Embryonic facial prominence (tissue), 1 donor: ENCODE data around the gene SERPINF2.
"Not testable (repeated sequence)": the region's sequence is repeated elsewhere in the genome, so short reads cannot be mapped to it uniquely, and the experiment has no call there.

Source experiments
- DNase-seq: peaks from one replicate; pipeline ENCODE4 v3.0.0-alpha.2; 2016; ENCODE audit errors: extremely low spot score

SERPINF2 gene

GRCh38 chr17:1742371-1743087 is at the start of gene SERPINF2:
SERPINF2 (plus strand) TSS chr17:1742871; CDS start chr17:1744996, 2,125 bp downstream.
- no peak for DNase-seq

GRCh38 chr17:1693339-1693738 is 49.3 kb upstream of the SERPINF2 start:
- no peak for DNase-seq

- no peak for DNase-seq
These were observed 47.3 kb upstream of the SERPINF2 start for GRCh38 chr17:1695365-1695764.

- DNase-seq = no peak
These were observed 45.0 kb upstream of the SERPINF2 start for GRCh38 chr17:1697681-1698080.

- DNase-seq = not testable (repeated sequence)
These were observed 42.8 kb upstream of the SERPINF2 start for GRCh38 chr17:1699891-1700290.

GRCh38 chr17:1703063-1703462 is 39.6 kb upstream of the SERPINF2 start:
- no peak for DNase-seq

- no peak for DNase-seq
These were observed 37.7 kb upstream of the SERPINF2 start for GRCh38 chr17:1705004-1705403.

GRCh38 chr17:1707107-1707506 is 35.6 kb upstream of the SERPINF2 start:
- no peak for DNase-seq

- not testable (repeated sequence) for DNase-seq
These were observed 33.8 kb upstream of the SERPINF2 start for GRCh38 chr17:1708791-1709346.

GRCh38 chr17:1709403-1709951 is 33.2 kb upstream of the SERPINF2 start:
- no peak for DNase-seq

GRCh38 chr17:1709971-1710806 is 32.5 kb upstream of the SERPINF2 start, which contains the start of gene TLCD2:
TLCD2 (minus strand) TSS chr17:1710377; CDS start chr17:1710242, 135 bp downstream.
- DNase-seq = no peak

- no peak for DNase-seq
These were observed 31.7 kb upstream of the SERPINF2 start for GRCh38 chr17:1710807-1711553.

- DNase-seq = no peak
These were observed 30.9 kb upstream of the SERPINF2 start for GRCh38 chr17:1711804-1712203.

- no peak for DNase-seq
These were observed 30.4 kb upstream of the SERPINF2 start for GRCh38 chr17:1712271-1712670.

GRCh38 chr17:1713160-1713877 is 29.4 kb upstream of the SERPINF2 start:
- no peak for DNase-seq

GRCh38 chr17:1713878-1714426 is 28.7 kb upstream of the SERPINF2 start:
- no peak for DNase-seq

GRCh38 chr17:1714427-1714979 is 28.2 kb upstream of the SERPINF2 start:
- DNase-seq = peak; percentile 87

- no peak for DNase-seq
These were observed 27.5 kb upstream of the SERPINF2 start for GRCh38 chr17:1714980-1715802.

GRCh38 chr17:1715803-1716075 is 26.9 kb upstream of the SERPINF2 start:
- no peak for DNase-seq
